Measurements from ENCODE around the gene HPSE2.

Gene HPSE2

GRCh38 chr10:98465866-98466265, 769.8 kb downstream of the HPSE2 start:
- H3K4me3 ChIP-seq (ENCODE audit: low read length) = no peak overlapping the region
- TF ChIP-seq, protein P1, sequence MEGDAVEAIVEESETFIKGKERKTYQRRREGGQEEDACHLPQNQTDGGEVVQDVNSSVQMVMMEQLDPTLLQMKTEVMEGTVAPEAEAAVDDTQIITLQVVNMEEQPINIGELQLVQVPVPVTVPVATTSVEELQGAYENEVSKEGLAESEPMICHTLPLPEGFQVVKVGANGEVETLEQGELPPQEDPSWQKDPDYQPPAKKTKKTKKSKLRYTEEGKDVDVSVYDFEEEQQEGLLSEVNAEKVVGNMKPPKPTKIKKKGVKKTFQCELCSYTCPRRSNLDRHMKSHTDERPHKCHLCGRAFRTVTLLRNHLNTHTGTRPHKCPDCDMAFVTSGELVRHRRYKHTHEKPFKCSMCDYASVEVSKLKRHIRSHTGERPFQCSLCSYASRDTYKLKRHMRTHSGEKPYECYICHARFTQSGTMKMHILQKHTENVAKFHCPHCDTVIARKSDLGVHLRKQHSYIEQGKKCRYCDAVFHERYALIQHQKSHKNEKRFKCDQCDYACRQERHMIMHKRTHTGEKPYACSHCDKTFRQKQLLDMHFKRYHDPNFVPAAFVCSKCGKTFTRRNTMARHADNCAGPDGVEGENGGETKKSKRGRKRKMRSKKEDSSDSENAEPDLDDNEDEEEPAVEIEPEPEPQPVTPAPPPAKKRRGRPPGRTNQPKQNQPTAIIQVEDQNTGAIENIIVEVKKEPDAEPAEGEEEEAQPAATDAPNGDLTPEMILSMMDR (conservative IDR thresholded peaks at IDR 0.05; ENCODE audit: low read length) = no peak
- DNase-seq (ENCODE audit: low read depth) = no peak

DNA sequence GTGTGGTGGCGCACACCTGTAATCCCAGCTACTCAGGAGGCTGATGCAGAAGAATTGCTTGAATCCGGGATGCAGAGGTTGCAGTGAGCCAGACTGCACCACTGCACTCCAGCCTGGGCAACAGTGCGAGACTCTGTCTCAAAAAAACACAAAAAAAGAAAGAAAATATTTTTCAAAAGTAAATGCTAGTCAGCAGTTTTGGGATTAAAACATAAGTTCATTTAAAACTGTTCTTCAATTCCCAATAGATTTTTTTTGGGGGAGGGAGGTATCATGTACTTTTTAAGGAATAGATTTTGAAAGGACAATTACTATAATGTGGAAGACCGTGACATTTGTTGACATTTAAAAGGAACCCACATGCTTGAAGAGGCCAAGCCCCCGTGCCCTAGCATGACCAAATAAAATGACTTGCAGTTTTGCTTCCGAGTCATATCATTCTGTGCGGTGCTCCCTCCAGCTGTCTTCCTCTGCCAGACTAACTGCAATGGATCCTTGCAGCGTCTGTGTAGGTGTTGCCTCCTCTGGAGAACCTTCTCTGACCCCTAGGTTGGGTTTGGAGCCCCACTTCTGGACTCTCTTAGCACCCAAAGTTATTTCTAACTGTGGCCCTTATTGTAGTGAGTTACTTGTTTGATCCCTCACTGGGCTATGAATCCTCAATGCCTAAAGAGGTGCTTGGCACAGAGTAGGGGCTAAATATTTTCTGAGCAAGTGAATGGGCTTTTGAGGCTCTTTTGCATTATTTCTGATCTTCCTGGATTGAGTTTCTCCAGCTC, 771.5 kb downstream of the HPSE2 start:
- DNase-seq (ENCODE audit: low read depth) = no peak
- TF ChIP-seq, protein P1 (conservative IDR thresholded peaks at IDR 0.05; ENCODE audit: low read length) = no peak
- H3K4me3 ChIP-seq (ENCODE audit: low read length) = no peak overlapping the region

GRCh38 chr10:98463016-98463415, 772.6 kb downstream of the HPSE2 start:
- no peak overlapping the region for H3K4me3 ChIP-seq (ENCODE audit: low read length)
- DNase-seq (ENCODE audit: low read depth) = no peak
- TF ChIP-seq, protein P1 (conservative IDR thresholded peaks at IDR 0.05; ENCODE audit: low read length) = no peak

GRCh38 chr10:98461500-98461842, 774.2 kb downstream of the HPSE2 start:
- H3K4me3 ChIP-seq (ENCODE audit: low read length) = no peak overlapping the region
- TF ChIP-seq, protein P1 (conservative IDR thresholded peaks at IDR 0.05; ENCODE audit: low read length) = no peak
- DNase-seq (ENCODE audit: low read depth) = no peak

GRCh38 chr10:98460837-98461499, 774.7 kb downstream of the HPSE2 start:
- peak; percentile 87 for DNase-seq (ENCODE audit: low read depth)
- no peak overlapping the region for H3K4me3 ChIP-seq (ENCODE audit: low read length)
- TF ChIP-seq, protein P1 (conservative IDR thresholded peaks at IDR 0.05; ENCODE audit: low read length) = no peak

DNA sequence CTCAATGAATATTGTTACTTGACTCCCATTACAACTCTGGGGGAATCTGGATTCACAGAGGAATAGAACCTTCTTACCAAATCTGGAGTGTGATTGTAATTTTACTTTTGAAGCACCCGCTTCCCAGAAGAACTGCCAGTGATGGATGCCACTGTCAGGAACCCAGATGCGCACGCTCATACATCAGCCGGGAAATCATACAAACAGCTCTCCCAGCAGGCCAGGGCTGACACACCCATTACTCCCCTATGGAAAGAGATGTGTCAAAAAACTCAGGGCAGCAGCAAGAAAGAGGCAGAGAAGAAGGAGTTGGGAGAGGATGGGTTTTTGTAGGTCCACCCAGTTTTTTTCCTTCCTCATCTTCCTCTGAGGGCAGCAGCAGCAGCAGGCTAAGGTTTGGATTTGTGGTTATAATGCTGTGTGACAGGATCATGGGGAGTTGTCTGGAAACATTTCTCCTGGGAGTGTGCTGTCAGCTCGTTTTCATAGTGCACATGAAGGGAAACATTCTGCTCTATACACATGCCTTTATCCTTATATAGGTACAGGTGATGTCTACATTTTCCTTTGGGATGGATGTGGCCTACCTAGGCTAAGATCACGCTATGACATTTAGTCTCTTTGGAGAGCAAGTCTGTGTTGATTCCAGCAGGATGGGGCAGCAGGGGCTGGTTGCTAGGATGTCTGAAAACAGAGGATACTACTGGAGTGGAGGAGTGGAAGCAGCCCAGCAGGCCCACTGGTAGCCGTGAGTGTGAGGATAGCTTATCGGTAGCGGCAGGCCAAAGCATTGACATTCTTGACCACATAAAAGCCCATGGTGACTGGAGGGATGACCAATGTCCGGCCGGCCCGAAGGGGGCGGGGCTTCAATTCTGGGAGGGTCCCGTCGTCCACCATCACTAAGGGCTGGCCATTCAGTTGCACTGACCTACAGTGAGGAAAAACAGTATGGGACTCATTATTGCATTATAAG, 776.6 kb downstream of the HPSE2 start:
- TF ChIP-seq, protein P1 (conservative IDR thresholded peaks at IDR 0.05; ENCODE audit: low read length) = no peak
- DNase-seq (ENCODE audit: low read depth) = no peak
- no peak overlapping the region for H3K4me3 ChIP-seq (ENCODE audit: low read length)
